Mucosa of descending colon (tissue), 3 donors: ENCODE results near the gene SCO1. TPM values are rescaled to one million over a fixed set of nuclear protein-coding genes. Genes with fewer than 3 reads are reported as not detected.

Experiments
- ATAC-seq: fragments of 200-7000 bp; cut with Tn5 transposase; one replicate; pipeline ENCODE4 v1.9.1; 2020; ENCODE audit warnings: mild to moderate bottlenecking, moderate library complexity
- DNase-seq, 3 donors: peaks; one replicate each; pipeline ENCODE4 v3.0.0-alpha.2; 2020
- H3K36me3 ChIP-seq: fragments of 200-600 bp; one replicate; pipeline ENCODE4 v1.8.0; 2021; ENCODE audit warnings: low read depth, mild to moderate bottlenecking
- H3K4me1 ChIP-seq: fragments of 200-600 bp; one replicate; pipeline ENCODE4 v1.8.0; 2021; ENCODE audit warnings: low read depth, mild to moderate bottlenecking
- H3K4me3 ChIP-seq: fragments of 200-600 bp; one replicate; pipeline ENCODE4 v1.8.0; 2021; ENCODE audit warnings: mild to moderate bottlenecking
- H3K9me3 ChIP-seq: fragments of 200-600 bp; one replicate; pipeline ENCODE4 v1.8.0; 2021; ENCODE audit warnings: mild to moderate bottlenecking
- intact Hi-C, 2 donors: fragments of 100-400 bp; cut with DNase I in 1 of 2; cut with micrococcal nuclease in 1 of 2; formaldehyde crosslinking; loops; one replicate each; pipeline versions ENCODE4 v1.11.0 to v1.11.1; 2022; cut with DNase I, micrococcal nuclease
- long read RNA-seq, 2 donors: library from polyadenylated mRNA; unstranded; transcript quantifications; one replicate each; pipeline ENCODE4 v2.0.0, GENCODE V29; 2019 to 2021
- total RNA-seq, 3 donors: library from RNA; stranded (reverse); fragmentation: NEBNext Ultra II Directional in 2 of 3; extraction: Animal tissue kit (Norgen Biotek cat#: 25700) in 2 of 3; gene quantifications; one replicate each; pipeline versions ENCODE4 v1.2.1 to v1.2.4, GENCODE V29; 2021 to 2023
- TF ChIP-seq, protein P1 (sequence below): fragments of 200-600 bp; IDR thresholded peaks from one replicate; pipeline ENCODE4 v1.8.0; 2022; ENCODE audit warnings: antibody characterized with exemption, mild to moderate bottlenecking
- donor health status: DM: no; HTN: no; CAD: no; lungs with moderate emphysema.
- donor health status: DM: no; HTN: no; CAD: no.
- donor health status: DM: no; HTN: yes; CAD: no.

The SCO1 gene
- 10 to 100 TPM; 32.1 to 39.0 (median 38.3) TPM for total RNA-seq
- long read RNA-seq, donor 1, full-length matches to known transcripts: 14 of 23 reads
- long read RNA-seq, donor 1, partial matches to known transcripts: 0 of 23 reads
- long read RNA-seq, donor 1, other reads (novel, unspliced or antisense): 9 of 23 reads
- long read RNA-seq, donor 2, full-length matches to known transcripts: 21 of 27 reads
- long read RNA-seq, donor 2, partial matches to known transcripts: 0 of 27 reads
- long read RNA-seq, donor 2, other reads (novel, unspliced or antisense): 6 of 27 reads

DNA sequence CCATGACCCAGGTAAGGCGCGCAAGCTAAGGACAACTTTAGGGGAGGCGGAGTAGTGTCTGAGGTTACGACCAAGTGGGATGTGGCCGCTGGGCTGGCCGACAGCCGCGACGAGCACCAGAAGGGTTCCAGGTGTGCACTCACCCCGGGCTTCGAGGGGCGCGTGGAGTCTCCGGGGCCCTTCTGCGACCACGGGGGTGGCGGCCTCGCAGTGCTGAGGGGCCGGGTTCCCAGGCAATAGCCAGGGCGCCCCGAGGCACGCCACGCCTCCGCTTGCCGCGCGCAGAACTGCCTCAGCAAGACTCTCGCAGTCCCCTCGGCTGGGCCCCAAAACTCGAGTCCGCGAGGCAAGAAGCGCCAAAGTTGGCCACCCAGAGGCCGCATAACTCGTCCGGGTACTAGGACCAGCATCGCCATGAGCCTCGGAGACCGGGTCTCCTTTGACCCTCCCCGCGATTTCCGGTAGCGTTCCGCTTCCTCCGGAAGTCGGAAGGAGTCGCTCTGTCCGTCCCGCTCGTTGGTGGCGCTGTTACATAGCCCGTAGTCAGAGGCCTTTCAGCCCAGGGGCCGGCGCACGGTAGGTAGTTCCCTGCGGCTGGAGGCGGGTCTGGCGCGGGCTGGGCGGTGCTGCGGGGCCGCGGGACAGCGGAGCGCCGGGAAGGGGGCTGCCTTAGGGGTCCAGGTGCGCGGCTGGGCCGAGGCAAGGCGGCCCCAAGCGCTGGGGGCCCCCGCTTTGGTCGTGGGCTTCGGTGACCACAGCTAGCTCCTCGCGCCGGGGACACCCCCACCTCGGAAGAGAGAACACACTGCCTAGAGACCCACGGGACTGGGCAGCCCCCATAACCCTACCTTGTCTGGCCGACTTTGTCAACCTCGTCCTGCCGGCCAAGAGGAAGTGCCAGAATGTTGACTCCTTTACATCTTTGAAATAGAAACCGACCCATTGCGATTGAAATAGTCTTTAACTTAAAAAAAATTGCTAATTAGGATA lies at the start of gene SCO1, which contains the start of gene ADPRM:
SCO1 (minus strand) TSS at position 442 of the 990 bp plus-strand sequence; CDS start at position 416, 26 bp downstream.
ADPRM (plus strand) TSS at position 503 of the 990 bp plus-strand sequence. CDS start 7,333 bp downstream, outside the sequence.
- peak; percentile 99 for ATAC-seq
- Histone ChIP-seq H3K4me1 (peaks cover 11% of the 10 kb centered on the region), H3K9me3 (no peaks in the 10 kb centered on the region), H3K36me3 (no peaks in the 10 kb centered on the region), H3K4me3 (peak within 1 kb of the TSS; percentile 83)
- peak; percentile 95 to 97 (median 96) for DNase-seq
- intact Hi-C loops: no loop called here
- TF ChIP-seq, protein P1, sequence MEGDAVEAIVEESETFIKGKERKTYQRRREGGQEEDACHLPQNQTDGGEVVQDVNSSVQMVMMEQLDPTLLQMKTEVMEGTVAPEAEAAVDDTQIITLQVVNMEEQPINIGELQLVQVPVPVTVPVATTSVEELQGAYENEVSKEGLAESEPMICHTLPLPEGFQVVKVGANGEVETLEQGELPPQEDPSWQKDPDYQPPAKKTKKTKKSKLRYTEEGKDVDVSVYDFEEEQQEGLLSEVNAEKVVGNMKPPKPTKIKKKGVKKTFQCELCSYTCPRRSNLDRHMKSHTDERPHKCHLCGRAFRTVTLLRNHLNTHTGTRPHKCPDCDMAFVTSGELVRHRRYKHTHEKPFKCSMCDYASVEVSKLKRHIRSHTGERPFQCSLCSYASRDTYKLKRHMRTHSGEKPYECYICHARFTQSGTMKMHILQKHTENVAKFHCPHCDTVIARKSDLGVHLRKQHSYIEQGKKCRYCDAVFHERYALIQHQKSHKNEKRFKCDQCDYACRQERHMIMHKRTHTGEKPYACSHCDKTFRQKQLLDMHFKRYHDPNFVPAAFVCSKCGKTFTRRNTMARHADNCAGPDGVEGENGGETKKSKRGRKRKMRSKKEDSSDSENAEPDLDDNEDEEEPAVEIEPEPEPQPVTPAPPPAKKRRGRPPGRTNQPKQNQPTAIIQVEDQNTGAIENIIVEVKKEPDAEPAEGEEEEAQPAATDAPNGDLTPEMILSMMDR: peak; percentile 29

DNA sequence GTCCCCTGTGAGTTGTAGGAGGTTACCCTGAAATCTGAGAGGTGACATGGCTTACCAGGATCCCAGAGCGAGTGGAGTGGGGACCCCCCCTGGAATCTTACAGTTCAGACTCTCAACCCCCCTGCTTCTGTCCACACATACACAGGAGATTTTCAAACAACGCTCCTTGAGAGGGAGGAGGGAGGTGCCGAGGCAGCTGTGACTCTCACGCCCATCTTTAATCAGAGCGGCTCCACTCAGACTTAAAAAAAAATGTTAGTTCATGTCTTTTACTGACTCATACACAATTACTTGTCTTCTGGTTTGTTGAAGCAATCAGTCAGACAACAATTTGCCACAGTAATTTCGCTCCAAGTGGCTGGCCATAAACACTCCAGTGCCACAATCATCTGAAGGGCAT lies 47.9 kb upstream of the SCO1 start:
- TF ChIP-seq, protein P1: no peak
- Histone ChIP-seq H3K36me3 (no peaks in the 10 kb centered on the region), H3K9me3 (no peaks in the 10 kb centered on the region), H3K4me3 (no peak overlapping the region), H3K4me1 (peaks cover 9% of the 10 kb centered on the region)
- ATAC-seq (peak; percentile 81), DNase-seq (peak in 1 of 3 donors; percentile 23)
- intact Hi-C loops: loop anchor here in 1 of 2 donors (10.0 kb wide), 1 partner anchor 100 kb away; no protein-coding TSS in a partner anchor

DNA sequence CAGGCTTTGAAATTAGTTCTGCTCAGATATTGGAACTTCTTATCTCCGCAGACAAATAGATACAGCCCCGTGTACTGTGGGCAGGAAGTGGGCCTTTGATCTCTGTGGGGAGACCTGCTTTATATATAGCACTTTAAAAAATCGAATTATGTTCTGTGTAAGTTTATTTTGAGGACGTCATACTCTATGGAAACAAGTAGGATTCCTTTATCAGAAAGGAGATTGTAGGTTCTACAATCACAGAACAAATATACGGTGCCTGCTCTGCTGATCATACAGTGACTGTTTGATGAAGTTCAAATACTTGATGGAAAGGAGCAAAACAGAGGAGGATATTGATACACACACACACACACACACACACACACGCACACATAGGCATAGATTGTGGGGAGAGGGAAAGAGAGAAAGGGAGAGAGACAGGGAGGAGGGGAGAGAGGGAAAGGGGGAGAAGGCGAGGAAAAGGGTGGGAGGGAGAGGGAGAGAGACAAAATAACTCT lies 47.2 kb upstream of the SCO1 start:
- H3K9me3 ChIP-seq: no peaks in the 10 kb centered on the region
- intact Hi-C loops: loop anchor here in 1 of 2 donors (10.0 kb wide), 1 partner anchor 100 kb away; no protein-coding TSS in a partner anchor
- H3K36me3 ChIP-seq: no peaks in the 10 kb centered on the region
- ATAC-seq: peak; percentile 64
- no peak for DNase-seq
- H3K4me1 ChIP-seq: peaks cover 9% of the 10 kb centered on the region
- H3K4me3 ChIP-seq: no peak overlapping the region
- TF ChIP-seq, protein P1: no peak

- peak; percentile 10 for ATAC-seq
- TF ChIP-seq, protein P1: no peak
- Histone ChIP-seq H3K36me3 (no peaks in the 10 kb centered on the region), H3K4me3 (no peak overlapping the region), H3K9me3 (no peaks in the 10 kb centered on the region), H3K4me1 (peaks cover 11% of the 10 kb centered on the region)
- no peak for DNase-seq
- intact Hi-C loops: loop anchor here in 1 of 2 donors (10.0 kb wide), 1 partner anchor 101 kb away; no protein-coding TSS in a partner anchor
Measured at GRCh38 chr17:10743316-10744009, 46.1 kb upstream of the SCO1 start.

- Histone ChIP-seq H3K36me3 (no peaks in the 10 kb centered on the region), H3K4me3 (no peak overlapping the region), H3K4me1 (peaks cover 20% of the 10 kb centered on the region), H3K9me3 (no peaks in the 10 kb centered on the region)
- no peak for DNase-seq
- ATAC-seq: no peak
- intact Hi-C loops: loop anchor here in 1 of 2 donors (10.0 kb wide), 1 partner anchor 102 kb away; no protein-coding TSS in a partner anchor
- TF ChIP-seq, protein P1: no peak
Measured at GRCh38 chr17:10742431-10742830, 45.1 kb upstream of the SCO1 start.
